ENCODE measurements around the gene ZFY. TPM values are rescaled to one million over a fixed set of nuclear protein-coding genes. Genes with fewer than 3 reads are reported as not detected.
A peak's percentile ranks its signal among the peaks of the same experiment; 100 is the strongest.
"Not testable (repeated sequence)": the region's sequence is repeated elsewhere in the genome, so short reads cannot be mapped to it uniquely, and the experiment has no call there.

The ZFY gene
- total RNA-seq, 1 donor from 2014 or later, result 12.2 TPM

DNA sequence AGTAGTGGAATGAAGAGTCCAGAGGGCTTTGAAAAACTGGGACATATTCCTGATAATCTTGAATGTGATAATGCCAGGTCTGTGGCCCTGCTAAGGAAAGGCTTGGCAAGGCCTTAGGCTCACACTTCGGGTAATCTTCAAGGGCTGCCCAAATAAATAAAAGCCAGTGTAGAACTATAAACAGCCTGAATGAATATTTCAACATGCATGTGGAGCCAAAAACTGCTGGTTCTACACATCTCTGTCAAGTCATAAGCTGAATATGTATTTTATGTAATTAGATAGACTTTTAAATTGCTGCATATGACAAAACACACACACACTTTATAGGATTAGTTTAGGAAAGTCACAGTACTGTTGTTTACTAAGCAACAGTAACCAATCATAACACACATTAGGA lies 30.4 kb downstream of the ZFY start:
- intact Hi-C loops (cut with DNase I), result no loop called here
- ATAC-seq, result no peak
- no peak for DNase-seq (ENCODE audit: missing footprints)

DNA sequence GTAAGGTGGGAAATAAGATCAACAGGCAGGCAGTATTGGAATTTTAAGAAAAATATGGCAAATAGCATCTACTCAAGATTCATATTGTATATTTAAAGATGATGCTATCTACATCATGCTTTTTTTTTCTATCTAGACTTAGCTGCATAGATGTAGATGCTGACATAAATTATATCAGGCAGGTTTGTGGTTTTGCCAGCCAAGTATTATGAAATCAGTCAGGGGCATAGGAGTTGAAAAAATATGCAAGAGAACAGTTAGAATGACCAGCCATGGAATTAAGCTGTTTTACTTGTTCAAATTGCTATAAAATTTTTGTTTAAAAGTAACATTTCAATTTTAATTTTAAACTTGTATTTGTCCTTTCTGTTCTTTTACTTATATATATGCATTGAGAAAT lies 34.4 kb downstream of the ZFY start:
- intact Hi-C loops (cut with DNase I), result no loop called here
- DNase-seq (ENCODE audit: missing footprints) (no peak), ATAC-seq (no peak)

- intact Hi-C loops (cut with DNase I), result no loop called here
- no peak for ATAC-seq
- no peak for DNase-seq (ENCODE audit: missing footprints)
These were observed 37.5 kb downstream of the ZFY start for GRCh38 chrY:2972708-2973107.

DNA sequence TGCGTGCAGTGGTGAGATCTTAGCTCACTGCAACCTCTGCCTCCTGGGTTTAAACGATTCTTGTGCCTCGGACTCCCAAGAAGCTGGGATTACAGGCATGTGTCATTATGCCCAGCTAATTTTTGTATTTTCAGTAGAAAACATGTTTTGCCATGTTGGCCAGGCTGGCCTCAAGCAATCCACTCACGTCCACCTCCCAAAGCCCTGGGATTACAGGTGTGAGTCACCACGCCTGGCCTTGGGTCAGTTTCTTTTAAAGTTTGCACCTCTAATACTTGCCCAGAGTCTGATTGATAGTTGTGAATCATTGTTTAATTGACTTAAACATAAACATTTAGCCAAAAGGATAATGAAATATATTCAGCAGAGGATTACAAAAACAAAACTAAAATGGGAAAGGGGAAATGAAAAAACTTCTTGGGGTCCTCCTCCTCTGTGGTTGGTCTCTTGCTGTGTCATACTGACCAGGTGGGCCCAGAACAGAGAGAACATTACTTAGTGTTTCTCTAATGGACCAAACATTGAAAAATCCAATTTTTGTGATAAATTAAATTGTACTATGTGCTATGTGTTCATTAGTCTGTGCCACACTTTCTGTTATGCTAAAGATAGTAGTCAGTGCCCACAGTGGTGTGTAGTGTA lies 38.0 kb downstream of the ZFY start:
- DNase-seq (ENCODE audit: missing footprints) (no peak), ATAC-seq (no peak)
- intact Hi-C loops (cut with DNase I), result no loop called here

GRCh38 chrY:2979283-2979682 lies 44.1 kb downstream of the ZFY start:
- intact Hi-C loops (cut with DNase I), result no loop called here
- ATAC-seq, result no peak

GRCh38 chrY:2984491-2984890 lies 49.3 kb downstream of the ZFY start:
- DNase-seq (ENCODE audit: missing footprints), result no peak
- no peak for ATAC-seq
- intact Hi-C loops (cut with DNase I), result no loop called here

More at GRCh38 chrY:2979283-2979682, 44.1 kb downstream of the ZFY start:
- DNase-seq (ENCODE audit: missing footprints), result no peak

- DNase-seq (ENCODE audit: missing footprints); ATAC-seq; intact Hi-C loops (cut with DNase I): not testable (repeated sequence)
These were observed 52.0 kb downstream of the ZFY start for GRCh38 chrY:2987178-2987577.

DNA sequence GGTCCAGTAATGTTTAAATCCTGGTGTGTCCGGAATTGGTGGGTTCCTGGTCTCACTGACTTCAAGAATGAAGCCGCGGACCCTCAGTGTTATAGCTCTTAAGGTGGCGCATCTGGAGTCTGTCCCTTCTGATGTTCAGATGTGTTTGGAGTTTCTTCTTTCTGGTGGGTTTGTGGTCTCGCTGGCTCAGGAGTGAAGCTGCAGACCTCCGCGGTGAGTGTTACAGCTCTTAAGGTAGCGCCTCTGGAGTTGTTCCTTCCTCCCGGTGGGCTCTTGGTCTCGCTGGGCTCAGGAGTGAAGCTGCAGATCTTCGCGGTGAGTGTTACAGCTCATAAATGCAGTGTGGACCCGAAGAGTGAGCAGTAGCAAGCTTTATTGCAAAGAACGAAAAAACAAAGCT lies 62.2 kb downstream of the ZFY start:
- DNase-seq (ENCODE audit: missing footprints); intact Hi-C loops (cut with DNase I); ATAC-seq: not testable (repeated sequence)

DNA sequence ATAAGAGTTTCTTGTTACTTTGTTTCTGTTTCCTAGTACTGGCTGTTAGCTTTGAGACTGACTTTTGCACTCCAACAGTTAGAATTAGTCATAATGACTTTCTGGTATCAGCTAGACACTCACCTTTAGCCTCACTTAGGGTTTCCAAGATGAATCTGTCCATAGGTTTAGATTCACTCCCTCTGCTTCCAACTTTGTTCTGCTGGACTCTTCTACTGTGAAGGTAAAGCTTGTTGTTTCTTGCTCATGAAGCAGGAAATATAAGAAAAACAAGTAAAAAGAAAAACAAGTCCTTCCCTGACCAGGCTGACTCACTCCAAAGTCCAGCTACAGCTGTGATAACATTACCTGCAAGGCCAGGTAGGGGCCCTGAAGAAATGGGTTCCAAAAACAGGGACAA lies 67.0 kb downstream of the ZFY start:
- intact Hi-C loops (cut with DNase I), result no loop called here
- DNase-seq (ENCODE audit: missing footprints) (no peak), ATAC-seq (no peak)

GRCh38 chrY:3002680-3003515 lies 67.7 kb downstream of the ZFY start:
- intact Hi-C loops (cut with DNase I), result no loop called here
- DNase-seq (ENCODE audit: missing footprints) (no peak), ATAC-seq (peak; percentile 83)

- intact Hi-C loops (cut with DNase I), result no loop called here
- peak; percentile 26 for ATAC-seq
- no peak for DNase-seq (ENCODE audit: missing footprints)
These were observed 68.3 kb downstream of the ZFY start for GRCh38 chrY:3003516-3003830.

GRCh38 chrY:3003846-3004245 lies 68.7 kb downstream of the ZFY start:
- DNase-seq (ENCODE audit: missing footprints) (no peak), ATAC-seq (no peak)
- intact Hi-C loops (cut with DNase I), result no loop called here

- DNase-seq (ENCODE audit: missing footprints); ATAC-seq; intact Hi-C loops (cut with DNase I): not testable (repeated sequence)
These were observed 70.8 kb downstream of the ZFY start for GRCh38 chrY:3006031-3006430.

DNA sequence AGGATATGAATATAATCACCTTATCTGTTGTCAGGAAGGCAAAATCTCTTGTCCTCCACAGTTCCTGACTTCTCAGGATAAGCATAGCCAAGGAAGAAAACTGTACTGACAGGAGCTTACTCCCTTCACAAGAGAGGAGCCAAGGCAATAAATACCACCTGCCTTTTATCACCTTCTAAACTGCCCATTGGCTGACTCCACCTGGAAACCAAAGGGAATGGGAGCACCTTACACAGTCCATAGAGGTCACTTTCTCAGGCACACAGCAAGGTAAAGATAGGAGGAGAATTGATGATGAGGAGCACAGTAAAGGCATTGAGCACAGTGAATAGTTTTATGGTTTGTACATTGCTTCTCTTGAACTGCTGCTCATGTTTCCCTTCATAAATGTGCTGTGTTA lies 72.8 kb downstream of the ZFY start:
- DNase-seq (ENCODE audit: missing footprints), result no peak
- ATAC-seq, result no peak
- intact Hi-C loops (cut with DNase I), result no loop called here

- ATAC-seq (no peak), DNase-seq (ENCODE audit: missing footprints) (no peak)
- intact Hi-C loops (cut with DNase I), result no loop called here
These were observed 77.0 kb downstream of the ZFY start for GRCh38 chrY:3012226-3012625.

DNA sequence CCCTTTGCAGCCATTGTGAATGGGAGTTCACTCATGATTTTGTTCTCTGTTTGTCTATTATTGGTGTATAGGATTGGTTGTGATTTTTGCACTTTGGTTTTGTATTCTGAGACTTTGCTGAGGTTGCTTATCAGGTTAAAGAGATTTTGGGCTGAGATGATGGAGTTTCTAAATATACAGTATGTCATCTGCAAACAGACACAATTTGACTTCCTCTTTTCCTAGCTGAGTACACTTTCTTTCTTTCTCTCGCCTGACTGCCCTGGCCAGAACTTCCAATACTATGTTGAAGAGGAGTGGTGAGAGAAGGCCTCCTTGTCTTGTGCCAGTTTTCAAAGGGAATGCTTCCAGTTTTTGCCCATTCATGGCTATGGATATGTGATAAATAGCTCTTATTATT lies 81.4 kb downstream of the ZFY start:
- DNase-seq (ENCODE audit: missing footprints) (no peak), ATAC-seq (no peak)
- intact Hi-C loops (cut with DNase I), result no loop called here

- ATAC-seq (no peak), DNase-seq (ENCODE audit: missing footprints) (no peak)
- intact Hi-C loops (cut with DNase I), result no loop called here
These were observed 83.4 kb downstream of the ZFY start for GRCh38 chrY:3018546-3018945.

DNA sequence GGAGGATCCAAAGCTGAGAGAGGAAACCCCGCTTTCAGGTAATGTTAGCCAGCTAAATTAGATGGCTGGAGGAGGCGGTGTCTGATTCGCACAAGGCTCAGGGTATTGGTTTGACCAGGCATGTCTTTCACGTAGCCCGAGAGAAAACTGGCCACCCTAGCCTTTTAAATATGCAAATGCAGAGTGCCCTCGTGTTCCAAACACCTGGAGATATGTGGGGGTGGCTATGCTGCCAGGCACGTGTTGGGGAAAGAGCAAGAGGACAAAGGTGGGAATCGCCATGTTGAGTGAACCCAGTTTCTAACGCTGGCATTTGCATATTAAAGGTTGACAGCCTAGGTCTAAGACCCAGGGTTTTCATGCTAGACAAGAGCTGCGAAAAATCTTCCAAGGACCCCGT lies 84.4 kb downstream of the ZFY start:
- intact Hi-C loops (cut with DNase I), result no loop called here
- no peak for ATAC-seq
- DNase-seq (ENCODE audit: missing footprints), result no peak

- intact Hi-C loops (cut with DNase I), result no loop called here
- no peak for ATAC-seq
- DNase-seq (ENCODE audit: missing footprints), result no peak
These were observed 86.0 kb downstream of the ZFY start for GRCh38 chrY:3021176-3021575.

DNA sequence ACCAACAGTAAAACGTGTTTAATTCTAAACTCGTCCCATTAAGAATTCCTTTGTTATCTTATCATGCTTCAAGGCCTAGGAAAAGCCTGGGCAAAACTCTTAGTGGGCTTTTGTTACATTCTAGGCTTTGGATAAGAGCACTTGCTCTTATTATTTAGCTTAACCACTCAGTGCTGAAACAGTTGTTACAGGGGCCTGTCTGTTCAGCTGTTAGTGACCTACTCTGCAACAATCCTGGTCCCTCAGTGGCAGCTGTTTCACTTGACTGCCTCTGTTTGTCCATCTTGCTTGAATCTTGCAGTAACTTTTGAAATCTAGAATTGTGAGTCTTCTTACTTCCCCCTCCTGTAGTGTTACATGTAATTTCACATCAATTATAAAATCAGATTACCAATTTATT lies 88.4 kb downstream of the ZFY start:
- intact Hi-C loops (cut with DNase I), result no loop called here
- ATAC-seq (no peak), DNase-seq (ENCODE audit: missing footprints) (no peak)

DNA sequence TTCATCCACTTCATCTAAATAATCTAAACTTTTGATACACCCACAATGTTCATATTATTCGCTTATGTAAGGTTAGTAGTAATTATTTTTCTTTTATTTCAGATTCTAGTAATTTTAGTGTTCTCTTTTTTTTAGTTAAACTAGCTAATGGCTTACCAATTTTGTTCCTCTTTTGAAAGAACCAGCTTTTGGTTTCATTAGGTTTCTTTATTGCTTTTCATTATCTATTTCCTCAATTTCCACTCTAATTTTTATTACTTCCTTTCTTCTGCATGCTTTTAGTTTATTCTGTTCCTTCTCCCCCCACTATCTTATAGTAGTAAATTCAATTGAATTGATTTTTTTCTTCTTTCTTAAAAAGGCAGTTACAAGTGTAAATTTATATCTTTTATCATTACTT lies 90.2 kb downstream of the ZFY start:
- intact Hi-C loops (cut with DNase I), result no loop called here
- ATAC-seq (no peak), DNase-seq (ENCODE audit: missing footprints) (no peak)

Data from Right ventricle myocardium inferior (tissue), 1 donor.